Liver (tissue), 9 donors: ENCODE measurements around the gene KYNU. TPM values are rescaled to one million over a fixed set of nuclear protein-coding genes. Genes with fewer than 3 reads are reported as not detected.

Experiments
- DNase-seq: peaks from one replicate; pipeline ENCODE4 v3.0.0-alpha.2; 2017; ENCODE audit warnings: low spot score
- H3K27ac ChIP-seq, 2 donors: one replicate each; pipeline ENCODE4 v1.7.0; 2013; ENCODE audit warnings: inconsistent platforms in 2 of 2, low read length in 2 of 2, control low read depth in 1 of 2, low read depth in 1 of 2, mild to moderate bottlenecking in 1 of 2
- H3K27me3 ChIP-seq, 4 donors: one replicate each; pipeline versions ENCODE4 v1.6.1 to v1.7.0; 2013; ENCODE audit warnings: low read length in 3 of 4, inconsistent platforms in 1 of 4, mild to moderate bottlenecking in 1 of 4, moderate library complexity in 1 of 4; ENCODE audit not compliant: control insufficient read depth in 4 of 4, insufficient read depth in 4 of 4
- H3K36me3 ChIP-seq, 4 donors: one replicate each; pipeline versions ENCODE4 v1.6.1 to v1.7.0; 2013; ENCODE audit warnings: low read length in 3 of 4, mild to moderate bottlenecking in 3 of 4, low read depth in 1 of 4, moderate library complexity in 1 of 4; ENCODE audit not compliant: control insufficient read depth in 4 of 4, insufficient read depth in 3 of 4
- H3K4me1 ChIP-seq, 4 donors: one replicate each; pipeline versions ENCODE4 v1.6.1 to v1.7.0; 2013; ENCODE audit warnings: low read length in 3 of 4, mild to moderate bottlenecking in 3 of 4, moderate library complexity in 1 of 4; ENCODE audit not compliant: control insufficient read depth in 4 of 4, insufficient read depth in 4 of 4
- H3K4me3 ChIP-seq, 3 donors: one replicate each; pipeline versions ENCODE4 v1.6.1 to v1.7.0; 2013; ENCODE audit warnings: low read length in 3 of 3, control low read depth in 1 of 3, low read depth in 1 of 3, mild to moderate bottlenecking in 1 of 3
- H3K9ac ChIP-seq, 2 donors: one replicate each; pipeline ENCODE4 v1.7.0; 2013; ENCODE audit warnings: low read length in 2 of 2, mild to moderate bottlenecking in 2 of 2, moderate library complexity in 2 of 2, control low read depth in 1 of 2, low read depth in 1 of 2
- H3K9me3 ChIP-seq, 4 donors: one replicate each; pipeline versions ENCODE4 v1.6.1 to v1.7.0; 2013; ENCODE audit warnings: low read length in 3 of 4; ENCODE audit not compliant: control insufficient read depth in 4 of 4
- EGR1 ChIP-seq, 2 donors: IDR thresholded peaks; 2 replicates each; pipeline ENCODE4 v1.6.1; 2016 to 2018; ENCODE audit warnings: antibody characterized with exemption in 2 of 2, low read depth in 2 of 2
- FOXA1 ChIP-seq: IDR thresholded peaks from 2 replicates; pipeline ENCODE4 v1.6.1; 2016; ENCODE audit warnings: antibody characterized with exemption
- FOXA2 ChIP-seq: IDR thresholded peaks from 2 replicates; pipeline ENCODE4 v1.6.1; 2016; ENCODE audit warnings: antibody characterized with exemption
- GABPA ChIP-seq, 2 donors: IDR thresholded peaks in 1 of 2; conservative IDR thresholded peaks in 1 of 2; 2 replicates each; pipeline ENCODE4 v1.6.1; 2016; ENCODE audit warnings: antibody characterized with exemption in 2 of 2, mild to moderate bottlenecking in 1 of 2, moderate library complexity in 1 of 2
- HNF4A ChIP-seq, 2 donors: conservative IDR thresholded peaks; 2 replicates each; pipeline ENCODE4 v1.6.1; 2016; ENCODE audit warnings: antibody characterized with exemption in 2 of 2, mild to moderate bottlenecking in 2 of 2
- HNF4G ChIP-seq: IDR thresholded peaks from 2 replicates; pipeline ENCODE4 v1.6.1; 2016; ENCODE audit warnings: antibody characterized with exemption
- JUND ChIP-seq, 2 donors: IDR thresholded peaks; 2 replicates each; pipeline ENCODE4 v1.6.1; 2016; ENCODE audit warnings: antibody characterized with exemption in 2 of 2
- NR2F2 ChIP-seq: IDR thresholded peaks from 2 replicates; pipeline ENCODE4 v1.6.1; 2016; ENCODE audit warnings: antibody characterized with exemption
- RAD21 ChIP-seq, 2 donors: IDR thresholded peaks; 2 replicates each; pipeline ENCODE4 v1.6.1; 2016; ENCODE audit warnings: antibody characterized with exemption in 2 of 2, mild to moderate bottlenecking in 2 of 2
- RXRA ChIP-seq, 2 donors: IDR thresholded peaks; 2 replicates each; pipeline ENCODE4 v1.6.1; 2017 to 2018; ENCODE audit warnings: antibody characterized with exemption in 2 of 2, mild to moderate bottlenecking in 1 of 2
- SP1 ChIP-seq: IDR thresholded peaks from 2 replicates; pipeline ENCODE4 v1.6.1; 2018; ENCODE audit warnings: antibody characterized with exemption, mild to moderate bottlenecking
- TAF1 ChIP-seq: conservative IDR thresholded peaks from 2 replicates; pipeline ENCODE4 v1.6.1; 2016; ENCODE audit warnings: antibody characterized with exemption, mild to moderate bottlenecking
- YY1 ChIP-seq: IDR thresholded peaks from 2 replicates; pipeline ENCODE4 v1.6.1; 2016; ENCODE audit warnings: antibody characterized with exemption, mild to moderate bottlenecking
- polyA plus RNA-seq, 2 donors: library from polyadenylated mRNA; stranded (reverse) in 1 of 2; unstranded in 1 of 2; fragments of 200-250 nt in 1 of 2; fragments of >200 nt in 1 of 2; fragmentation: Nextera tagmentation in 1 of 2; extraction: Ambion mirVana in 1 of 2; gene quantifications; one replicate each; pipeline versions ENCODE4 v1.2.1 to v1.2.3, GENCODE V29; 2013 to 2015
- total RNA-seq, 2 donors: library from RNA; depleted of rRNA; stranded (reverse); fragments of >200 nt; gene quantifications; one replicate each; pipeline ENCODE4 v1.2.3, GENCODE V29; 2014
- TF ChIP-seq, protein P1 (sequence below): fragments of 150-350 bp; IDR thresholded peaks from 2 replicates; pipeline ENCODE4 v1.5.1; 2017; ENCODE audit warnings: improper control_type of control experiment, low read depth, low read length; ENCODE audit not compliant: missing input control
- TF ChIP-seq, protein P2 (sequence below): IDR thresholded peaks from 2 replicates; pipeline ENCODE4 v1.6.1; 2016; ENCODE audit warnings: antibody characterized with exemption
- TF ChIP-seq, protein P3 (sequence below): IDR thresholded peaks from 2 replicates; pipeline ENCODE4 v1.6.1; 2016; ENCODE audit warnings: antibody characterized with exemption
- TF ChIP-seq, protein P4 (sequence below): IDR thresholded peaks from 2 replicates; pipeline ENCODE4 v1.6.1; 2016; ENCODE audit warnings: antibody characterized with exemption, mild to moderate bottlenecking
- TF ChIP-seq, protein P5 (sequence below): IDR thresholded peaks from 2 replicates; pipeline ENCODE4 v1.6.1; 2016; ENCODE audit warnings: antibody characterized with exemption
- donor health status: healthy.
- donor health status: healthy.
- donor health status: healthy.
- donor health status: healthy.
- donor health status: healthy.

Gene KYNU
- total and polyA plus RNA-seq, 4 donors: 24.0 to 64.3 (median 32.8) TPM

DNA sequence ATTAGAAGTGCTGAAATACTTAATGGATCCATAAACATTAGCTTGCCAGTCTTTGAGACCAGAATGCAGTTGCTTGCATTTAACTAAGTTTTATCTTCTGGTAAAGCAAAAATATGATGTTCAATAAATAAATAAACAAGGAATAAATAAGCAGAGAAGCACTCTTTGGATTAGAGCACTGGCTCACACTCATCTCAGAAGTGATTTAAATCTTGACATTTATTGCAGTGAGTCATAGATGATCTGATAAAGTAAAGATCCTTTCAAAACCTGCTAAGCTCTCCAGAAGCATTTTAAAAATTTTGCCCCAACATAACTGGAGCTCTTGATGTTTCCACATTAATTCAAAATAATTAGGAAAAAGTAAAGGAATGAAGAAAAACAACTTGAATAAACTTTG lies 66.8 kb downstream of the KYNU start:
- Histone ChIP-seq H3K27ac (no peak overlapping the region), H3K4me1 (no peaks in the 10 kb centered on the region), H3K9ac (no peak overlapping the region), H3K9me3 (no peaks in the 10 kb centered on the region), H3K36me3 (peaks cover 0 to 11% (median 3%) of the 10 kb centered on the region in 4 donors), H3K27me3 (no peaks in the 10 kb centered on the region), H3K4me3 (no peak overlapping the region)
- TF ChIP-seq HNF4G: no peak
- no peak for TF ChIP-seq GABPA (IDR thresholded peaks at IDR 0.05 in 1 of 2, conservative IDR thresholded peaks at IDR 0.05 in 1 of 2)
- TF ChIP-seq JUND (IDR thresholded peaks at IDR 0.05): no peak
- TF ChIP-seq, protein P1, sequence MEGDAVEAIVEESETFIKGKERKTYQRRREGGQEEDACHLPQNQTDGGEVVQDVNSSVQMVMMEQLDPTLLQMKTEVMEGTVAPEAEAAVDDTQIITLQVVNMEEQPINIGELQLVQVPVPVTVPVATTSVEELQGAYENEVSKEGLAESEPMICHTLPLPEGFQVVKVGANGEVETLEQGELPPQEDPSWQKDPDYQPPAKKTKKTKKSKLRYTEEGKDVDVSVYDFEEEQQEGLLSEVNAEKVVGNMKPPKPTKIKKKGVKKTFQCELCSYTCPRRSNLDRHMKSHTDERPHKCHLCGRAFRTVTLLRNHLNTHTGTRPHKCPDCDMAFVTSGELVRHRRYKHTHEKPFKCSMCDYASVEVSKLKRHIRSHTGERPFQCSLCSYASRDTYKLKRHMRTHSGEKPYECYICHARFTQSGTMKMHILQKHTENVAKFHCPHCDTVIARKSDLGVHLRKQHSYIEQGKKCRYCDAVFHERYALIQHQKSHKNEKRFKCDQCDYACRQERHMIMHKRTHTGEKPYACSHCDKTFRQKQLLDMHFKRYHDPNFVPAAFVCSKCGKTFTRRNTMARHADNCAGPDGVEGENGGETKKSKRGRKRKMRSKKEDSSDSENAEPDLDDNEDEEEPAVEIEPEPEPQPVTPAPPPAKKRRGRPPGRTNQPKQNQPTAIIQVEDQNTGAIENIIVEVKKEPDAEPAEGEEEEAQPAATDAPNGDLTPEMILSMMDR: no peak
- no peak for TF ChIP-seq SP1
- no peak for TF ChIP-seq TAF1
- TF ChIP-seq FOXA1: no peak
- TF ChIP-seq YY1: no peak
- TF ChIP-seq, protein P2, sequence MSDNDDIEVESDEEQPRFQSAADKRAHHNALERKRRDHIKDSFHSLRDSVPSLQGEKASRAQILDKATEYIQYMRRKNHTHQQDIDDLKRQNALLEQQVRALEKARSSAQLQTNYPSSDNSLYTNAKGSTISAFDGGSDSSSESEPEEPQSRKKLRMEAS: no peak
- TF ChIP-seq HNF4A (conservative IDR thresholded peaks at IDR 0.05): no peak
- TF ChIP-seq RXRA (IDR thresholded peaks at IDR 0.05): no peak
- TF ChIP-seq EGR1 (IDR thresholded peaks at IDR 0.05; ENCODE audit: low read depth in 2 of 2): no peak
- TF ChIP-seq, protein P3, sequence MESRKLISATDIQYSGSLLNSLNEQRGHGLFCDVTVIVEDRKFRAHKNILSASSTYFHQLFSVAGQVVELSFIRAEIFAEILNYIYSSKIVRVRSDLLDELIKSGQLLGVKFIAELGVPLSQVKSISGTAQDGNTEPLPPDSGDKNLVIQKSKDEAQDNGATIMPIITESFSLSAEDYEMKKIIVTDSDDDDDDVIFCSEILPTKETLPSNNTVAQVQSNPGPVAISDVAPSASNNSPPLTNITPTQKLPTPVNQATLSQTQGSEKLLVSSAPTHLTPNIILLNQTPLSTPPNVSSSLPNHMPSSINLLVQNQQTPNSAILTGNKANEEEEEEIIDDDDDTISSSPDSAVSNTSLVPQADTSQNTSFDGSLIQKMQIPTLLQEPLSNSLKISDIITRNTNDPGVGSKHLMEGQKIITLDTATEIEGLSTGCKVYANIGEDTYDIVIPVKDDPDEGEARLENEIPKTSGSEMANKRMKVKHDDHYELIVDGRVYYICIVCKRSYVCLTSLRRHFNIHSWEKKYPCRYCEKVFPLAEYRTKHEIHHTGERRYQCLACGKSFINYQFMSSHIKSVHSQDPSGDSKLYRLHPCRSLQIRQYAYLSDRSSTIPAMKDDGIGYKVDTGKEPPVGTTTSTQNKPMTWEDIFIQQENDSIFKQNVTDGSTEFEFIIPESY: no peak
- no peak for TF ChIP-seq RAD21 (IDR thresholded peaks at IDR 0.05)
- TF ChIP-seq, protein P4, sequence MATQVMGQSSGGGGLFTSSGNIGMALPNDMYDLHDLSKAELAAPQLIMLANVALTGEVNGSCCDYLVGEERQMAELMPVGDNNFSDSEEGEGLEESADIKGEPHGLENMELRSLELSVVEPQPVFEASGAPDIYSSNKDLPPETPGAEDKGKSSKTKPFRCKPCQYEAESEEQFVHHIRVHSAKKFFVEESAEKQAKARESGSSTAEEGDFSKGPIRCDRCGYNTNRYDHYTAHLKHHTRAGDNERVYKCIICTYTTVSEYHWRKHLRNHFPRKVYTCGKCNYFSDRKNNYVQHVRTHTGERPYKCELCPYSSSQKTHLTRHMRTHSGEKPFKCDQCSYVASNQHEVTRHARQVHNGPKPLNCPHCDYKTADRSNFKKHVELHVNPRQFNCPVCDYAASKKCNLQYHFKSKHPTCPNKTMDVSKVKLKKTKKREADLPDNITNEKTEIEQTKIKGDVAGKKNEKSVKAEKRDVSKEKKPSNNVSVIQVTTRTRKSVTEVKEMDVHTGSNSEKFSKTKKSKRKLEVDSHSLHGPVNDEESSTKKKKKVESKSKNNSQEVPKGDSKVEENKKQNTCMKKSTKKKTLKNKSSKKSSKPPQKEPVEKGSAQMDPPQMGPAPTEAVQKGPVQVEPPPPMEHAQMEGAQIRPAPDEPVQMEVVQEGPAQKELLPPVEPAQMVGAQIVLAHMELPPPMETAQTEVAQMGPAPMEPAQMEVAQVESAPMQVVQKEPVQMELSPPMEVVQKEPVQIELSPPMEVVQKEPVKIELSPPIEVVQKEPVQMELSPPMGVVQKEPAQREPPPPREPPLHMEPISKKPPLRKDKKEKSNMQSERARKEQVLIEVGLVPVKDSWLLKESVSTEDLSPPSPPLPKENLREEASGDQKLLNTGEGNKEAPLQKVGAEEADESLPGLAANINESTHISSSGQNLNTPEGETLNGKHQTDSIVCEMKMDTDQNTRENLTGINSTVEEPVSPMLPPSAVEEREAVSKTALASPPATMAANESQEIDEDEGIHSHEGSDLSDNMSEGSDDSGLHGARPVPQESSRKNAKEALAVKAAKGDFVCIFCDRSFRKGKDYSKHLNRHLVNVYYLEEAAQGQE: no peak
- TF ChIP-seq FOXA2: no peak
- no peak for TF ChIP-seq NR2F2
- TF ChIP-seq, protein P5, sequence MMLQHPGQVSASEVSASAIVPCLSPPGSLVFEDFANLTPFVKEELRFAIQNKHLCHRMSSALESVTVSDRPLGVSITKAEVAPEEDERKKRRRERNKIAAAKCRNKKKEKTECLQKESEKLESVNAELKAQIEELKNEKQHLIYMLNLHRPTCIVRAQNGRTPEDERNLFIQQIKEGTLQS: no peak
- no peak for DNase-seq
